MM.1S (cell line): Measurements from ENCODE around the gene DDX4.

ENCODE experiments used
- DNase-seq: peaks from one replicate; pipeline ENCODE4 v3.0.0-alpha.2; 2015
- H2AFZ ChIP-seq: fragments of 300-600 bp; sonication (generic); 2 replicates; pipeline ENCODE4 v1.6.0; 2016; ENCODE audit warnings: antibody characterized with exemption, low read length
- H3F3A ChIP-seq: fragments of 300-600 bp; sonication (generic); 2 replicates; pipeline ENCODE4 v1.6.1; 2016; ENCODE audit warnings: mild to moderate bottlenecking, antibody characterized with exemption, low read length, moderate library complexity, mixed read lengths; ENCODE audit not compliant: insufficient read depth
- H3K27ac ChIP-seq: fragments of 300-600 bp; sonication (generic); 2 replicates; pipeline ENCODE4 v1.5.1; 2016; ENCODE audit warnings: mild to moderate bottlenecking, low read length
- H3K27me3 ChIP-seq: fragments of 300-600 bp; sonication (generic); replicated peaks from 2 replicates; pipeline ENCODE4 v1.6.0; 2016; ENCODE audit warnings: low read length; ENCODE audit not compliant: insufficient read depth
- H3K36me3 ChIP-seq: fragments of 300-600 bp; sonication (generic); replicated peaks from 2 replicates; pipeline ENCODE4 v1.6.1; 2016; ENCODE audit warnings: mild to moderate bottlenecking, low read length, mixed read lengths; ENCODE audit not compliant: insufficient read depth
- H3K4me1 ChIP-seq: fragments of 300-600 bp; sonication (generic); 2 replicates; pipeline ENCODE4 v1.6.1; 2016; ENCODE audit warnings: low read length, mixed read lengths
- H3K4me2 ChIP-seq: fragments of 300-600 bp; sonication (generic); 2 replicates; pipeline ENCODE4 v1.6.0; 2016; ENCODE audit warnings: low read depth, low read length
- H3K4me3 ChIP-seq: fragments of 300-600 bp; sonication (generic); 2 replicates; pipeline ENCODE4 v1.5.1; 2016; ENCODE audit warnings: low read length, mixed read lengths
- H3K79me2 ChIP-seq: fragments of 300-600 bp; sonication (generic); 2 replicates; pipeline ENCODE4 v1.6.1; 2016; ENCODE audit warnings: mixed run types, low read length, mixed read lengths
- H3K9ac ChIP-seq: fragments of 300-600 bp; sonication (generic); 2 replicates; pipeline ENCODE4 v1.6.1; 2016; ENCODE audit warnings: low read length, mixed read lengths
- H3K9me2 ChIP-seq: fragments of 300-600 bp; sonication (generic); replicated peaks from 2 replicates; pipeline ENCODE4 v1.6.1; 2016; ENCODE audit warnings: mild to moderate bottlenecking, low read length, mixed read lengths; ENCODE audit not compliant: insufficient read depth
- H3K9me3 ChIP-seq: fragments of 300-600 bp; sonication (generic); replicated peaks from 2 replicates; pipeline ENCODE4 v1.6.1; 2016; ENCODE audit warnings: mild to moderate bottlenecking, low read length, mixed read lengths; ENCODE audit not compliant: insufficient read depth
- H4K20me1 ChIP-seq: fragments of 300-600 bp; sonication (generic); 2 replicates; pipeline ENCODE4 v1.6.1; 2016; ENCODE audit warnings: mild to moderate bottlenecking, low read length, moderate library complexity, mixed read lengths; ENCODE audit not compliant: insufficient read depth
- EZH2 ChIP-seq: fragments of 300-600 bp; sonication (generic); optimal IDR thresholded peaks from 2 replicates; pipeline ENCODE3; 2017; ENCODE audit warnings: low read depth, mild to moderate bottlenecking, antibody characterized with exemption, low read length, mixed read lengths
- EZH2phosphoT487 ChIP-seq: fragments of 300-600 bp; sonication (generic); IDR thresholded peaks from 2 replicates; pipeline ENCODE4 v1.6.1; 2018; ENCODE audit warnings: antibody characterized with exemption, low read length
- TF ChIP-seq, protein P1 (sequence below): fragments of 300-600 bp; sonication (generic); IDR thresholded peaks from 2 replicates; pipeline ENCODE4 v1.5.1; 2016; ENCODE audit warnings: antibody characterized with exemption, low read length, mixed read lengths

Gene DDX4

GRCh38 chr5:55856516-55857246, 118.8 kb downstream of the DDX4 start:
- TF ChIP-seq, protein P1, sequence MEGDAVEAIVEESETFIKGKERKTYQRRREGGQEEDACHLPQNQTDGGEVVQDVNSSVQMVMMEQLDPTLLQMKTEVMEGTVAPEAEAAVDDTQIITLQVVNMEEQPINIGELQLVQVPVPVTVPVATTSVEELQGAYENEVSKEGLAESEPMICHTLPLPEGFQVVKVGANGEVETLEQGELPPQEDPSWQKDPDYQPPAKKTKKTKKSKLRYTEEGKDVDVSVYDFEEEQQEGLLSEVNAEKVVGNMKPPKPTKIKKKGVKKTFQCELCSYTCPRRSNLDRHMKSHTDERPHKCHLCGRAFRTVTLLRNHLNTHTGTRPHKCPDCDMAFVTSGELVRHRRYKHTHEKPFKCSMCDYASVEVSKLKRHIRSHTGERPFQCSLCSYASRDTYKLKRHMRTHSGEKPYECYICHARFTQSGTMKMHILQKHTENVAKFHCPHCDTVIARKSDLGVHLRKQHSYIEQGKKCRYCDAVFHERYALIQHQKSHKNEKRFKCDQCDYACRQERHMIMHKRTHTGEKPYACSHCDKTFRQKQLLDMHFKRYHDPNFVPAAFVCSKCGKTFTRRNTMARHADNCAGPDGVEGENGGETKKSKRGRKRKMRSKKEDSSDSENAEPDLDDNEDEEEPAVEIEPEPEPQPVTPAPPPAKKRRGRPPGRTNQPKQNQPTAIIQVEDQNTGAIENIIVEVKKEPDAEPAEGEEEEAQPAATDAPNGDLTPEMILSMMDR, result no peak
- TF ChIP-seq EZH2 (no peak), EZH2phosphoT487 (no peak)

GRCh38 chr5:55857247-55857640, 119.4 kb downstream of the DDX4 start:
- Histone ChIP-seq H3K9ac (no peak overlapping the region), H3K4me3 (no peak overlapping the region), H3F3A (no peaks in the 10 kb centered on the region), H2AFZ (no peak overlapping the region), H3K9me3 (no peaks in the 10 kb centered on the region), H3K79me2 (no peaks in the 10 kb centered on the region), H3K27me3 (no peaks in the 10 kb centered on the region), H3K36me3 (no peaks in the 10 kb centered on the region), H3K9me2 (no peaks in the 10 kb centered on the region), H3K4me1 (peaks cover 7% of the 10 kb centered on the region; the same call in 1 of the 2 replicates), H3K27ac (no peak overlapping the region), H4K20me1 (no peaks in the 10 kb centered on the region), H3K4me2 (no peak overlapping the region)
- no peak for DNase-seq
- TF ChIP-seq EZH2phosphoT487 (no peak), EZH2 (no peak)
- TF ChIP-seq, protein P1, result no peak

More at GRCh38 chr5:55856516-55857246, 118.8 kb downstream of the DDX4 start:
- Histone ChIP-seq H3K9ac (no peak overlapping the region), H3F3A (no peaks in the 10 kb centered on the region), H2AFZ (no peak overlapping the region), H3K4me1 (peaks cover 7% of the 10 kb centered on the region; the same call in 1 of the 2 replicates), H3K36me3 (no peaks in the 10 kb centered on the region), H3K9me3 (no peaks in the 10 kb centered on the region), H3K9me2 (no peaks in the 10 kb centered on the region), H4K20me1 (no peaks in the 10 kb centered on the region), H3K27ac (no peak overlapping the region), H3K79me2 (no peaks in the 10 kb centered on the region), H3K4me2 (no peak overlapping the region), H3K27me3 (no peaks in the 10 kb centered on the region), H3K4me3 (no peak overlapping the region)
- no peak for DNase-seq

- Histone ChIP-seq H3K27ac (no peak overlapping the region), H3K4me2 (no peak overlapping the region), H3K4me1 (peaks cover 7% of the 10 kb centered on the region; the same call in 1 of the 2 replicates), H3K27me3 (no peaks in the 10 kb centered on the region), H3K9me3 (no peaks in the 10 kb centered on the region), H3K9me2 (no peaks in the 10 kb centered on the region), H4K20me1 (no peaks in the 10 kb centered on the region), H2AFZ (no peak overlapping the region), H3K9ac (no peak overlapping the region), H3K36me3 (no peaks in the 10 kb centered on the region), H3K4me3 (no peak overlapping the region), H3F3A (no peaks in the 10 kb centered on the region), H3K79me2 (no peaks in the 10 kb centered on the region)
- no peak for DNase-seq
- no peak for TF ChIP-seq EZH2phosphoT487
- no peak for TF ChIP-seq EZH2
- TF ChIP-seq, protein P1, result no peak
Observed at GRCh38 chr5:55858104-55858503, 120.2 kb downstream of the DDX4 start.
